ENCODE data around the gene SSH3.
"Not testable (repeated sequence)": the region's sequence is repeated elsewhere in the genome, so short reads cannot be mapped to it uniquely, and the experiment has no call there.

SSH3 gene

GRCh38 chr11:67312187-67313021 is 9.1 kb downstream of the SSH3 start:
- no peak for DNase-seq

- DNase-seq = no peak
Measured at GRCh38 chr11:67313125-67313890, 10.0 kb downstream of the SSH3 start.

GRCh38 chr11:67314218-67314617 is 10.9 kb downstream of the SSH3 start:
- DNase-seq = no peak

GRCh38 chr11:67315325-67315909 is 12.1 kb downstream of the SSH3 start:
- DNase-seq = no peak

GRCh38 chr11:67316882-67317204 is 13.5 kb downstream of the SSH3 start:
- no peak for DNase-seq

- DNase-seq = peak; percentile 94
Measured at GRCh38 chr11:67317205-67317887, 14.0 kb downstream of the SSH3 start.

GRCh38 chr11:67317888-67318555 is 14.7 kb downstream of the SSH3 start:
- no peak for DNase-seq

GRCh38 chr11:67318876-67319275 is 15.5 kb downstream of the SSH3 start:
- DNase-seq = not testable (repeated sequence)

GRCh38 chr11:67320011-67320410 is 16.7 kb downstream of the SSH3 start:
- DNase-seq = no peak

GRCh38 chr11:67320691-67321090 is 17.4 kb downstream of the SSH3 start:
- DNase-seq = no peak

GRCh38 chr11:67321313-67321871 is 18.1 kb downstream of the SSH3 start:
- no peak for DNase-seq

GRCh38 chr11:67322049-67322448 is 18.7 kb downstream of the SSH3 start:
- no peak for DNase-seq

- no peak for DNase-seq
Measured at GRCh38 chr11:67323526-67323925, 20.2 kb downstream of the SSH3 start.

GRCh38 chr11:67332081-67332691 is 28.9 kb downstream of the SSH3 start:
- DNase-seq = no peak

- no peak for DNase-seq
Measured at GRCh38 chr11:67337257-67337656, 33.9 kb downstream of the SSH3 start.

- DNase-seq = no peak
Measured at GRCh38 chr11:67344264-67344663, 40.9 kb downstream of the SSH3 start.

- DNase-seq = no peak
Measured at GRCh38 chr11:67345247-67345919, 42.1 kb downstream of the SSH3 start.

- DNase-seq = no peak
Measured at GRCh38 chr11:67345920-67346819, 42.8 kb downstream of the SSH3 start.

GRCh38 chr11:67347964-67348749 is 44.8 kb downstream of the SSH3 start:
- DNase-seq = no peak

All from activated gamma-delta T cell (primary cell).